ENCODE data around the gene HTT-AS.

DNA sequence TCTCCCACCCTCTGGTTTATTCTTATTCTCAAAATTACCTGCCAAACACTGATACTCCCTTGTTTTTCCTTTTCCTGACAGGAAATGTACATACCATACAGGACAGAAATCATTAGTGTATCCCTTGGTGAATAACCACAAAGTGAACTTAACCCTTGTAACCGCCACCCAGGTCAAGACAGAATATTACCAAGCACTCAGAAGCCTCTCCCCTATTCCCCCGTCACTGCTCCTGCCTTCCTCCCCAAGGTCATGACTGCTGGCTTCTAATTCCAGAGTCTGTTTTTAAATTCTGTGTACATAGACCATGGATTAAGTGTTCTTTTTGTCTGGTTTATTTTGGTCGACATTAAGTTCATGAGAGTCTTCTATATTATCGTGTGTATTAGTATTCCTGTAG is 37.9 kb upstream of the HTT-AS start:
- TF ChIP-seq CTCF (conservative IDR thresholded peaks at IDR 0.05; ENCODE audit: low read depth, low read length): no peak
- TF ChIP-seq EZH2 (IDR thresholded peaks at IDR 0.05; ENCODE audit: borderline replicate concordance, low read depth, low read length, poor library complexity, severe bottlenecking): no peak
